GM23248 (cell line): ENCODE results near the gene DOCK9. TPM values are rescaled to one million over a fixed set of nuclear protein-coding genes. Genes with fewer than 3 reads are reported as not detected.

Experiments
- DNase-seq: peaks from one replicate; pipeline ENCODE4 v3.0.0-alpha.2; 2015
- H2AFZ ChIP-seq: fragments of 200-600 bp; sonication (generic); 2 replicates; pipeline ENCODE4 v1.6.1; 2016; ENCODE audit warnings: antibody characterized with exemption
- H3F3A ChIP-seq: fragments of 200-600 bp; sonication (generic); 2 replicates; pipeline ENCODE4 v1.6.1; 2016; ENCODE audit warnings: mild to moderate bottlenecking, antibody characterized with exemption, mixed run types; ENCODE audit not compliant: insufficient read depth
- H3K27ac ChIP-seq: fragments of 200-600 bp; sonication (generic); 2 replicates; pipeline ENCODE4 v1.5.1; 2016; ENCODE audit warnings: mild to moderate bottlenecking
- H3K27me3 ChIP-seq: fragments of 200-600 bp; sonication (generic); replicated peaks from 2 replicates; pipeline ENCODE4 v1.6.1; 2016; ENCODE audit warnings: mild to moderate bottlenecking; ENCODE audit not compliant: insufficient read depth
- H3K36me3 ChIP-seq: fragments of 200-600 bp; sonication (generic); 2 replicates; pipeline ENCODE4 v1.6.1; 2016; ENCODE audit warnings: low read depth, mild to moderate bottlenecking
- H3K4me1 ChIP-seq: fragments of 200-600 bp; sonication (generic); 2 replicates; pipeline ENCODE4 v1.6.1; 2016; ENCODE audit warnings: mild to moderate bottlenecking; ENCODE audit not compliant: insufficient read depth
- H3K4me2 ChIP-seq: fragments of 200-600 bp; sonication (generic); one replicate; pipeline ENCODE4 v1.6.1; 2016; ENCODE audit warnings: mild to moderate bottlenecking; ENCODE audit not compliant: unreplicated experiment
- H3K4me3 ChIP-seq: fragments of 200-600 bp; sonication (generic); 2 replicates; pipeline ENCODE4 v1.5.1; 2016; ENCODE audit warnings: mild to moderate bottlenecking
- H3K79me2 ChIP-seq: fragments of 200-600 bp; sonication (generic); 2 replicates; pipeline ENCODE4 v1.6.1; 2016; ENCODE audit warnings: mild to moderate bottlenecking; ENCODE audit not compliant: insufficient read depth
- H3K9ac ChIP-seq: fragments of 200-600 bp; sonication (generic); 2 replicates; pipeline ENCODE4 v1.6.1; 2016; ENCODE audit warnings: mild to moderate bottlenecking
- H3K9me2 ChIP-seq: fragments of 200-600 bp; sonication (generic); 2 replicates; pipeline ENCODE4 v1.6.1; 2016; ENCODE audit warnings: mixed run types, mild to moderate bottlenecking, moderate library complexity; ENCODE audit not compliant: insufficient read depth
- H3K9me3 ChIP-seq: fragments of 200-600 bp; sonication (generic); one replicate; pipeline ENCODE4 v1.6.1; 2017; ENCODE audit warnings: low read depth
- H4K20me1 ChIP-seq: fragments of 200-600 bp; sonication (generic); 2 replicates; pipeline ENCODE4 v1.6.0; 2016; ENCODE audit not compliant: insufficient read depth
- EZH2 ChIP-seq: fragments of 200-600 bp; sonication (generic); IDR thresholded peaks from 2 replicates; pipeline ENCODE4 v1.6.1; 2018; ENCODE audit warnings: antibody characterized with exemption, mild to moderate bottlenecking; ENCODE audit not compliant: insufficient read depth, poor library complexity, severe bottlenecking
- EZH2phosphoT487 ChIP-seq: fragments of 200-600 bp; sonication (generic); IDR thresholded peaks from 2 replicates; pipeline ENCODE4 v1.6.1; 2018; ENCODE audit warnings: antibody characterized with exemption, moderate library complexity, mild to moderate bottlenecking, low read depth; ENCODE audit not compliant: insufficient read depth
- WGBS, 2 experiments: methylation state at CpG; one replicate each; pipeline ENCODE4 v1.1.6; 2015 to 2017; ENCODE audit warnings: low lambda C conversion rate in 2 of 2, low coverage in 1 of 2; ENCODE audit errors: missing lambda C conversion rate in 2 of 2; 5-methylcytosine and 5-hydroxymethylcytosine counted together
- in situ Hi-C: fragments of 300-500 bp; cut with MboI; formaldehyde crosslinking; loops from 2 replicates; pipeline ENCODE4 v1.15.0; 2020
- polyA plus RNA-seq: library from polyadenylated mRNA; unstranded; fragments of >200 nt; fragmentation: Nextera tagmentation; extraction: Ambion mirVana; gene quantifications from 2 replicates; pipeline ENCODE4 v1.2.1, GENCODE V29; 2016
- total RNA-seq: library from RNA; depleted of rRNA; stranded (reverse); fragments of >200 nt; shearing (Covaris generic); gene quantifications from 2 replicates; pipeline ENCODE4 v1.2.3, GENCODE V29; 2014

The DOCK9 gene
- total and polyA plus RNA-seq, 2 experiments from 2014 or later: 3.2 to 21.2 TPM

- H3K4me2 ChIP-seq: no peak overlapping the region
- no peaks in the 10 kb centered on the region for H3K79me2 ChIP-seq
- no peak for TF ChIP-seq EZH2phosphoT487
- no peak for TF ChIP-seq EZH2
- H3K9me2 ChIP-seq: no peaks in the 10 kb centered on the region
- no peaks in the 10 kb centered on the region for H4K20me1 ChIP-seq
- H3F3A ChIP-seq: no peaks in the 10 kb centered on the region
- H3K4me3 ChIP-seq: no peak overlapping the region
- no peak overlapping the region for H3K9ac ChIP-seq
- H3K4me1 ChIP-seq: no peaks in the 10 kb centered on the region
- 92 to 97% methylated on average over 3 of the region's 3 CpGs for WGBS, 2 experiments
- in situ Hi-C loops: no loop called here
- no peak for DNase-seq
- no peaks in the 10 kb centered on the region for H3K9me3 ChIP-seq
- H2AFZ ChIP-seq: no peak overlapping the region
- H3K36me3 ChIP-seq: no peaks in the 10 kb centered on the region
- no peaks in the 10 kb centered on the region for H3K27me3 ChIP-seq
- no peak overlapping the region for H3K27ac ChIP-seq
Observed at GRCh38 chr13:98938801-98939200, 39.1 kb downstream of the DOCK9 start.

GRCh38 chr13:98937911-98938381 lies 39.9 kb downstream of the DOCK9 start:
- Histone ChIP-seq H3K9me3 (no peaks in the 10 kb centered on the region), H3K4me1 (no peaks in the 10 kb centered on the region), H3K9me2 (no peaks in the 10 kb centered on the region), H3K79me2 (no peaks in the 10 kb centered on the region), H3K27me3 (no peaks in the 10 kb centered on the region), H4K20me1 (no peaks in the 10 kb centered on the region), H3K27ac (no peak overlapping the region), H3K4me2 (no peak overlapping the region), H3K4me3 (no peak overlapping the region), H3K36me3 (no peaks in the 10 kb centered on the region), H3F3A (no peaks in the 10 kb centered on the region), H3K9ac (no peak overlapping the region), H2AFZ (no peak overlapping the region)
- 42 to 47% methylated on average over 6 of the region's 6 CpGs for WGBS, 2 experiments
- TF ChIP-seq EZH2phosphoT487 (no peak), EZH2 (no peak)
- no peak for DNase-seq
- in situ Hi-C loops: no loop called here

- in situ Hi-C loops: no loop called here
- no peak for DNase-seq
- Histone ChIP-seq H4K20me1 (no peaks in the 10 kb centered on the region), H3K4me2 (no peak overlapping the region), H3K27ac (no peak overlapping the region), H3K9me2 (no peaks in the 10 kb centered on the region), H3K79me2 (no peaks in the 10 kb centered on the region), H3K27me3 (no peaks in the 10 kb centered on the region), H3K9ac (no peak overlapping the region), H3K4me3 (no peak overlapping the region), H3K4me1 (no peaks in the 10 kb centered on the region), H3K36me3 (no peaks in the 10 kb centered on the region), H2AFZ (no peak overlapping the region), H3F3A (no peaks in the 10 kb centered on the region), H3K9me3 (no peaks in the 10 kb centered on the region)
- 93 to 95% methylated on average over 3 of the region's 3 CpGs for WGBS, 2 experiments
- TF ChIP-seq EZH2: no peak
- no peak for TF ChIP-seq EZH2phosphoT487
Observed at GRCh38 chr13:98934243-98934642, 43.6 kb downstream of the DOCK9 start.

GRCh38 chr13:98930151-98930591 lies 47.7 kb downstream of the DOCK9 start:
- H3F3A ChIP-seq: peaks cover 4% of the 10 kb centered on the region; the same call in 1 of the 2 replicates
- no peaks in the 10 kb centered on the region for H3K36me3 ChIP-seq
- no peak overlapping the region for H3K9ac ChIP-seq
- H2AFZ ChIP-seq: no peak overlapping the region
- in situ Hi-C loops: no loop called here
- no peaks in the 10 kb centered on the region for H4K20me1 ChIP-seq
- H3K27ac ChIP-seq: no peak overlapping the region
- no peak overlapping the region for H3K4me3 ChIP-seq
- peaks cover 18% of the 10 kb centered on the region for H3K4me1 ChIP-seq
- TF ChIP-seq EZH2phosphoT487: no peak
- TF ChIP-seq EZH2: no peak
- no peaks in the 10 kb centered on the region for H3K27me3 ChIP-seq
- no peaks in the 10 kb centered on the region for H3K9me3 ChIP-seq
- H3K4me2 ChIP-seq: no peak overlapping the region
- 64 to 68% methylated on average over 8 of the region's 8 CpGs for WGBS, 2 experiments
- H3K79me2 ChIP-seq: no peaks in the 10 kb centered on the region
- no peak for DNase-seq
- H3K9me2 ChIP-seq: no peaks in the 10 kb centered on the region
